Type B pancreatic cell (in vitro differentiated cells): ENCODE measurements around the gene HOXA4. TPM values are rescaled to one million over a fixed set of nuclear protein-coding genes. Genes with fewer than 3 reads are reported as not detected.

ENCODE experiments used
- DNase-seq: peaks from one replicate; pipeline ENCODE4 v3.0.0; 2021; ENCODE audit warnings: mixed read lengths; ENCODE audit not compliant: unreplicated experiment; ENCODE audit errors: extremely low spot score
- H3K27ac Mint-ChIP-seq: 2 replicates; pipeline ENCODE4 v1.8.0; 2021; ENCODE audit warnings: mild to moderate bottlenecking, mixed read lengths
- H3K27me3 Mint-ChIP-seq: 2 replicates; pipeline ENCODE4 v1.8.0; 2021; ENCODE audit warnings: mixed read lengths
- H3K36me3 Mint-ChIP-seq: 2 replicates; pipeline ENCODE4 v1.8.0; 2021; ENCODE audit warnings: mixed read lengths
- H3K4me1 Mint-ChIP-seq: one replicate; pipeline ENCODE4 v1.8.0; 2021; ENCODE audit warnings: mixed read lengths; ENCODE audit not compliant: unreplicated experiment
- H3K4me3 Mint-ChIP-seq: 2 replicates; pipeline ENCODE4 v1.8.0; 2021; ENCODE audit warnings: mild to moderate bottlenecking, mixed read lengths
- H3K9me3 Mint-ChIP-seq: 2 replicates; pipeline ENCODE4 v1.8.0; 2021; ENCODE audit warnings: mixed read lengths
- CTCF ChIP-seq: fragments of 200-600 bp; sonication (generic); conservative IDR thresholded peaks from 2 replicates; pipeline ENCODE4 v1.5.0; 2021; ENCODE audit warnings: antibody characterized with exemption, mild to moderate bottlenecking
- total RNA-seq: library from RNA; stranded (reverse); gene quantifications from 2 replicates; pipeline ENCODE4 v1.2.1, GENCODE V29; 2021; ENCODE audit warnings: low replicate concordance

Gene HOXA4
- total RNA-seq, 1 donor from 2014 or later, result 28.5 TPM

- Mint-ChIP-seq H3K27ac (peak within 1 kb of the TSS; percentile 97), H3K27me3 (peaks cover 67% of the 10 kb centered on the region), H3K36me3 (peaks cover 45% of the 10 kb centered on the region), H3K4me1 (peaks cover 62% of the 10 kb centered on the region), H3K9me3 (no peaks in the 10 kb centered on the region), H3K4me3 (peak within 1 kb of the TSS; percentile 97)
- TF ChIP-seq CTCF, result no peak
- peak; percentile 78 for DNase-seq
These were observed 27.7 kb downstream of the HOXA4 start, which contains the start of gene HOXA2 for GRCh38 chr7:27102581-27103442. Gene HOXA2, minus strand, starts transcription at chr7:27102683. Its CDS starts 183 bp downstream, at chr7:27102500.

GRCh38 chr7:27101957-27102580 lies 28.5 kb downstream of the HOXA4 start:
- peaks cover 47% of the 10 kb centered on the region for H3K36me3 Mint-ChIP-seq
- peaks cover 62% of the 10 kb centered on the region for H3K4me1 Mint-ChIP-seq
- DNase-seq, result peak; percentile 77
- H3K27ac Mint-ChIP-seq, result peak overlapping the region; percentile 97
- no peak for TF ChIP-seq CTCF
- peaks cover 67% of the 10 kb centered on the region for H3K27me3 Mint-ChIP-seq
- H3K9me3 Mint-ChIP-seq, result no peaks in the 10 kb centered on the region
- peak overlapping the region; percentile 97 for H3K4me3 Mint-ChIP-seq

DNA sequence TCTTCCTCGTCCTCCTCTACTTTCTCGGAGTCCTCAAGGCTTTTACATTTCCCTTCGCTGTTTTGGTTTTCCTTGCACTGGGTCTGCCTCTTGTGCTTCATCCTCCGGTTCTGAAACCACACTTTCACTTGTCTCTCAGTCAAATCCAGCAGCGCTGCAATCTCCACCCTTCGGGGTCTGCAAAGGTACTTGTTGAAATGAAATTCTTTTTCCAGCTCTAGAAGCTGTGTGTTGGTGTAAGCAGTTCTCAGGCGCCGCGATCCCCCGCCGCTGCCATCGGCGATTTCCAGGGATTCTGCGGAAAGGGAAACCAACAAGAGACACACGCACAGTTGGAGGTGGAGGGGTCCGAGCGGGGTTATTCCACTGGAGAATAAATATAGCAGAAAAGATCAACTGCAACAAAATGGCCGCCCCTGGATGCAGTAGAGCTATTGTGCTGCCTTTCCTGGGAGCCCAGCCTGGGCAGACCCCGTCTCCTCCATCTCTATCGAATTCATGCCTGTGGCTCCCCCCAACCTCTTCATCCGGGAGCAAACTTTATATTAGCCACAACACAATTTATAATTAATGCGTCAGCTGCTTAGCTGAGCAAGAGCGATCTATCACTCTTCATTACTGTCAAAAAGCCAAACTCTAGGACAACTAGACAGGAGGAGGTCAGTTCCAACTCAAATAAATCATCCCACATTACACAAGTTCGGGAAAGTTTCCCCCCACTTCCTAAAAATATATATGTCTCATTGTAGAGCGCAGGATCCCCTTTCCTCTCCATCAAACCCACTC lies 29.2 kb downstream of the HOXA4 start:
- Mint-ChIP-seq H3K36me3 (peaks cover 48% of the 10 kb centered on the region), H3K9me3 (no peaks in the 10 kb centered on the region), H3K27ac (peak overlapping the region; percentile 97), H3K4me1 (peaks cover 62% of the 10 kb centered on the region), H3K4me3 (peak overlapping the region; percentile 97), H3K27me3 (peaks cover 68% of the 10 kb centered on the region)
- no peak for DNase-seq
- no peak for TF ChIP-seq CTCF

DNA sequence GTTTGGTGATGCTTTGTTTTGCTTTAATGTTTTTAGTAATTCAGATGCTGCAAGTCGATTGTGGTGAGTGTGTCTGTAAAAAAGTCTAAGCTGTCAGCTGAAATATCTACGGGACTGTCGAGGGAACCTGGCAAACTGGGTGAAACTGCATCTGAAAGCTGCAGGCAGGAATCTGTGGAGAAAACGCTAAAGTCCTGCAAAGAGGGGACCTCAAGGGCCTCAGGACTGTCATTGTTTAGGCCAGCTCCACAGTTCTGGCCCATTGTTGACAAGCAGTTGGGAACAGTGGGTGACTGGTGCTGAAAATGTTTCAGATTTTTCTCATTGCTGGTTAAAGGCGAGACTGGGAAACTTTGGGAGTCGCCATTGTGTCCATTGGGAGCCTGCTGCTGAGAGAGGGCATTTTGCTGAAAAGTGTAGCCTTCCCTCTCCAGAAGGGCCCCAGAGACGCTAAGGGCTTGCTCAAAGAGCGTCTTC lies 29.8 kb downstream of the HOXA4 start:
- Mint-ChIP-seq H3K4me3 (peak overlapping the region; percentile 97), H3K9me3 (no peaks in the 10 kb centered on the region), H3K27me3 (peaks cover 63% of the 10 kb centered on the region), H3K4me1 (peaks cover 56% of the 10 kb centered on the region), H3K27ac (peak overlapping the region; percentile 97), H3K36me3 (peaks cover 46% of the 10 kb centered on the region)
- no peak for TF ChIP-seq CTCF
- no peak for DNase-seq
